SU-DHL-6 (cell line): ENCODE measurements around the gene TNFRSF17.

ENCODE experiments used
- H2AFZ ChIP-seq: fragments of 200-600 bp; sonication (generic); 2 replicates; pipeline ENCODE4 v1.6.1; 2014; ENCODE audit warnings: low read depth, mild to moderate bottlenecking, moderate library complexity, mixed read lengths, antibody characterized with exemption, low read length; ENCODE audit not compliant: severe bottlenecking
- H3F3A ChIP-seq: fragments of 200-600 bp; shearing (Covaris generic); 2 replicates; pipeline ENCODE4 v1.6.0; 2016; ENCODE audit warnings: antibody characterized with exemption, mild to moderate bottlenecking; ENCODE audit not compliant: insufficient read depth
- H3K27ac ChIP-seq: fragments of 200-600 bp; sonication (generic); 2 replicates; pipeline ENCODE4 v1.5.1; 2016; ENCODE audit warnings: low read depth, mild to moderate bottlenecking, low read length, moderate library complexity, mixed read lengths
- H3K27me3 ChIP-seq: fragments of 200-600 bp; sonication (generic), shearing (Covaris generic); 2 replicates; pipeline ENCODE4 v1.6.0; 2014; ENCODE audit warnings: mild to moderate bottlenecking, low read length
- H3K36me3 ChIP-seq: fragments of 200-600 bp; sonication (generic); 2 replicates; pipeline ENCODE4 v1.6.1; 2014; ENCODE audit warnings: mild to moderate bottlenecking, low read length, mixed read lengths
- H3K4me2 ChIP-seq: fragments of 300-600, 200-600 bp; shearing (Covaris generic), sonication (generic); 2 replicates; pipeline ENCODE4 v1.6.0; 2014; ENCODE audit warnings: low read length, low read depth, mild to moderate bottlenecking; ENCODE audit not compliant: poor library complexity, severe bottlenecking
- H3K4me3 ChIP-seq: fragments of 200-600 bp; sonication (generic); 2 replicates; pipeline ENCODE4 v1.5.1; 2014; ENCODE audit warnings: antibody characterized with exemption, low read length, mild to moderate bottlenecking, mixed read lengths; ENCODE audit not compliant: insufficient read depth, poor library complexity, severe bottlenecking
- H3K79me2 ChIP-seq: fragments of 200-600 bp; sonication (generic); 2 replicates; pipeline ENCODE4 v1.6.1; 2014; ENCODE audit warnings: mild to moderate bottlenecking, low read length, moderate library complexity; ENCODE audit not compliant: insufficient read depth
- H3K9ac ChIP-seq: fragments of 200-600 bp; sonication (generic); 2 replicates; pipeline ENCODE4 v1.7.0; 2014; ENCODE audit warnings: mild to moderate bottlenecking, low read length
- H3K9me2 ChIP-seq: fragments of 200-600 bp; sonication (generic); replicated peaks from 2 replicates; pipeline ENCODE4 v1.6.1; 2014; ENCODE audit warnings: low read length; ENCODE audit not compliant: insufficient read depth
- H3K9me3 ChIP-seq: fragments of 200-600 bp; sonication (generic); 2 replicates; pipeline ENCODE4 v1.6.1; 2014; ENCODE audit warnings: low read length, mixed read lengths; ENCODE audit not compliant: insufficient read depth
- H4K20me1 ChIP-seq: fragments of 200-600 bp; sonication (generic); 2 replicates; pipeline ENCODE4 v1.6.1; 2014; ENCODE audit warnings: low read depth, mild to moderate bottlenecking, antibody characterized with exemption, low read length, moderate library complexity, mixed read lengths
- EZH2phosphoT487 ChIP-seq: fragments of 200-600 bp; sonication (generic), shearing (Covaris generic); conservative IDR thresholded peaks from 2 replicates; pipeline ENCODE4 v1.6.1; 2018; ENCODE audit warnings: mild to moderate bottlenecking, antibody characterized with exemption, low read length, moderate library complexity, mixed read lengths
- TF ChIP-seq, protein P1 (sequence below): fragments of 200-600 bp; sonication (generic); IDR thresholded peaks from one replicate; pipeline ENCODE4 v1.5.1; 2017; ENCODE audit warnings: antibody characterized with exemption, mild to moderate bottlenecking, low read length, moderate library complexity; ENCODE audit not compliant: insufficient read depth, poor library complexity, severe bottlenecking

TNFRSF17 gene

DNA sequence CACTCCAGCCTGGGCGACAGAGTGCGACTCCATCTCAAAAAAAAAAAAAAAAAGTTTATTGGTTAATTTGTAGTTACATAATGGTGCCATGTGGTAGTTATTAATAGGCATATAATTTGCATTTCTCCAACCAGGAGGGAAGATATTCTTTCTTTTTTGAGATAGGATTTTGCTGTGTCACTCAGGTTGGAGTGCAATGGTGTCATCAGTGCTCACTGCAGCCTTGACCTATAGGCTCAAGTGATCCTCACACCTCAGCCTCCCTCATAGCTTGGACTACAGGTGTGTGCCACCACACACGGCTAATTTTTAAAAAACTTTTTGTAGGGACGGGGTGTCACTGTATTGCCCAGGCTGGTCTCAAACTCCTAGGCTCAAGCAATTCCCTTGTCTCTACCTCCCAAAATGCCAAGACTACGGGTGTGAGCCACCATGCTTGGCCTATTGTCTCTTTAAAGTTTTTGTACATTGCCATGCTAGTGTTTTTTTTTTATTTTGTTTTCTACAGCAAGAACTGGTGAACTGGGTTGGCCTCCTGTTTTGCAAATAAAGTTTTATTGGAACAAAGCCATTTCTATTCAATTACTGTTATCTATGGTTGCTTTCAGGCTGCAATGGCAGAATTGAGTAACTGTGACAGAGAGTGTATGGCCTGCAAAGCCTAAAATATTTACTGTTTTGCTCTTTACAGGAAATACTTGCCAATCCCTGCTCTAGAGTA lies 23.4 kb downstream of the TNFRSF17 start:
- H3K27ac ChIP-seq: no peak overlapping the region
- no peak overlapping the region for H2AFZ ChIP-seq
- peaks cover 91% of the 10 kb centered on the region for H3K79me2 ChIP-seq

DNA sequence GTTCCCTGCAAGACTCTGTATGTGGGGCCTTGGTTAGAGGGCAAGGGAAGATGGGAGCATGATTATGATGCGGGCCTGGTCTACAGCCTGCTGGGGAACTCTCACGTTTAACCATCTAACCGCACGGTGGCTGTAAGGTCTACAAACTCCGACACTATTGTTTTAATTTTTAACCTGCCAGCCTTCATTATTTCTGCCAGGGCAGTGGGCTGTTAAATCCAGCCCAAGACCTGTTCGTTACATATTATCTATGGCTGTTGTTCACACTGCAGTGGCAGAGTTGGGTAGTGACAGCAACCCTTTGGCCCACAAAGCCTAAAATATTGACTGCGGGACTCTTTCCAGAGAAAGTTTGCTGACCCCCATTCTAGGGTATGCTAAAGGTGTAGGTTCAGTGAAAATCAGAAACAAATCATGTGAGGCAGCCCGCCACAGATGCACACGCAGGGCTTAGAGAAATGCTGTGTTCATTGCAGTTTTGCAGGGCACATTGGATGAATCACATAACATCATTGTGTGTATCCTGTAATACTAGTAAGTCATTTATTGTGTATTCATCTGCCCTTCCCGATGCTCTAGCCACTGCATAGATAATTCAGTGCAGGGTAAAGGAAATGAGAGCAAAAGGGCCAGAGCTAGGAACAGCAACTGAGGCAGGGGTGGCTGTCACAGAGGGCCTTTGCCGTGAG lies 25.8 kb downstream of the TNFRSF17 start:
- Histone ChIP-seq H3K9me3 (no peaks in the 10 kb centered on the region), H3K36me3 (no peaks in the 10 kb centered on the region), H3K27me3 (no peaks in the 10 kb centered on the region), H3K27ac (no peak overlapping the region), H3K79me2 (peaks cover 71% of the 10 kb centered on the region), H4K20me1 (no peaks in the 10 kb centered on the region), H3K4me2 (no peak overlapping the region), H3K4me3 (no peak overlapping the region), H3K9ac (no peak overlapping the region), H3K9me2 (no peaks in the 10 kb centered on the region), H2AFZ (no peak overlapping the region), H3F3A (no peaks in the 10 kb centered on the region)
- TF ChIP-seq, protein P1, sequence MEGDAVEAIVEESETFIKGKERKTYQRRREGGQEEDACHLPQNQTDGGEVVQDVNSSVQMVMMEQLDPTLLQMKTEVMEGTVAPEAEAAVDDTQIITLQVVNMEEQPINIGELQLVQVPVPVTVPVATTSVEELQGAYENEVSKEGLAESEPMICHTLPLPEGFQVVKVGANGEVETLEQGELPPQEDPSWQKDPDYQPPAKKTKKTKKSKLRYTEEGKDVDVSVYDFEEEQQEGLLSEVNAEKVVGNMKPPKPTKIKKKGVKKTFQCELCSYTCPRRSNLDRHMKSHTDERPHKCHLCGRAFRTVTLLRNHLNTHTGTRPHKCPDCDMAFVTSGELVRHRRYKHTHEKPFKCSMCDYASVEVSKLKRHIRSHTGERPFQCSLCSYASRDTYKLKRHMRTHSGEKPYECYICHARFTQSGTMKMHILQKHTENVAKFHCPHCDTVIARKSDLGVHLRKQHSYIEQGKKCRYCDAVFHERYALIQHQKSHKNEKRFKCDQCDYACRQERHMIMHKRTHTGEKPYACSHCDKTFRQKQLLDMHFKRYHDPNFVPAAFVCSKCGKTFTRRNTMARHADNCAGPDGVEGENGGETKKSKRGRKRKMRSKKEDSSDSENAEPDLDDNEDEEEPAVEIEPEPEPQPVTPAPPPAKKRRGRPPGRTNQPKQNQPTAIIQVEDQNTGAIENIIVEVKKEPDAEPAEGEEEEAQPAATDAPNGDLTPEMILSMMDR: no peak
- TF ChIP-seq EZH2phosphoT487: no peak

More for the DNA sequence above, 23.4 kb downstream of the TNFRSF17 start:
- no peak for TF ChIP-seq EZH2phosphoT487
- TF ChIP-seq, protein P1: no peak
- Histone ChIP-seq H3K36me3 (no peaks in the 10 kb centered on the region), H3K9me2 (no peaks in the 10 kb centered on the region), H3F3A (no peaks in the 10 kb centered on the region), H4K20me1 (no peaks in the 10 kb centered on the region), H3K9ac (no peak overlapping the region), H3K4me3 (no peak overlapping the region), H3K27me3 (no peaks in the 10 kb centered on the region), H3K9me3 (no peaks in the 10 kb centered on the region), H3K4me2 (no peak overlapping the region)

DNA sequence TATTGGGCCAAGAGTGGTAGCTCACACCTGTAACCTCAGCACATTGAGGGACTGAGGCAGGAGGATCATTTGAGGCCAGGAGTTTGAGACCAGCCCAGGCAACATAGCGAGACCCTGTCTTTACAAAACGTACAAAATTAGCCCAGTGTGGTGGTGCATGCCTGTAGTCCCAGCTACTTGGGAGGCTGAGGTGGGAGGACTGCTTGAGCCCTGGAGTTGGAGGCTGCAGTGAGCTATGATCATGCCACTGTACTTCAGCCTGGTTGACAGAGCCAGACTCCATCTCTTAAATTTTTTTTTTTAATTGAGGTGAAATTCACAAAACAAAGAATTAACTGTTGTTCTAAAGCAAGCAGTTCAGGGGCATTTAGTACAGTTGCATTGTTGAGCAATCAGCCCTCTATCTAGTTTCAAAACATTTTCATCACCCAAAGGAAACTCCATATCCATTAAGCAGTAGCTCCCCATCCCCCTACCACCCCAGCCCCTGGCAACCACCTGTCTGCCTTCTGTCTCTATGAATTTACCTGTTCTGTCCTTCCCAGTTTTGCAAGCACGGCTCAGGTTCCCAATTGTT lies 27.1 kb downstream of the TNFRSF17 start:
- H3K79me2 ChIP-seq: peaks cover 58% of the 10 kb centered on the region

More for the DNA sequence above, 27.1 kb downstream of the TNFRSF17 start:
- H3F3A ChIP-seq: no peaks in the 10 kb centered on the region
- no peak overlapping the region for H2AFZ ChIP-seq
- H3K4me3 ChIP-seq: no peak overlapping the region
- no peaks in the 10 kb centered on the region for H3K9me3 ChIP-seq
- no peak overlapping the region for H3K9ac ChIP-seq
- H3K27ac ChIP-seq: no peak overlapping the region
- H3K27me3 ChIP-seq: no peaks in the 10 kb centered on the region
- no peaks in the 10 kb centered on the region for H3K36me3 ChIP-seq
- no peak overlapping the region for H3K4me2 ChIP-seq
- no peaks in the 10 kb centered on the region for H3K9me2 ChIP-seq
- H4K20me1 ChIP-seq: no peaks in the 10 kb centered on the region
- no peak for TF ChIP-seq EZH2phosphoT487
- TF ChIP-seq, protein P1: no peak
